DND-41 (cell line): Measurements from ENCODE around the gene DDIAS.

Source experiments
- ATAC-seq: fragments of 200-7000 bp; cut with Tn5 transposase; 3 replicates; pipeline ENCODE4 v1.9.1; 2021; ENCODE audit warnings: low read depth; ENCODE audit not compliant: insufficient read depth
- DNase-seq: peaks from one replicate; pipeline ENCODE4 v3.0.0-alpha.2; 2020
- H2AFZ ChIP-seq: 2 replicates; pipeline ENCODE4 v1.6.0; 2012; ENCODE audit warnings: low read depth, low read length
- H3K27ac ChIP-seq: 2 replicates; pipeline ENCODE4 v1.5.1; 2012; ENCODE audit warnings: low read length, inconsistent platforms
- H3K27me3 ChIP-seq: fragments of 200-600 bp; sonication (generic); 2 replicates; pipeline ENCODE4 v1.6.0; 2012; ENCODE audit warnings: low read length, mild to moderate bottlenecking, inconsistent platforms; ENCODE audit not compliant: insufficient read depth, poor library complexity
- H3K36me3 ChIP-seq: 2 replicates; pipeline ENCODE4 v1.5.1; 2012; ENCODE audit warnings: low read length, inconsistent platforms; ENCODE audit not compliant: insufficient read depth
- H3K4me1 ChIP-seq: 2 replicates; pipeline ENCODE4 v1.5.1; 2012; ENCODE audit warnings: mild to moderate bottlenecking, low read length; ENCODE audit not compliant: insufficient read depth
- H3K4me2 ChIP-seq: 2 replicates; pipeline ENCODE4 v1.6.0; 2012; ENCODE audit warnings: mild to moderate bottlenecking, moderate library complexity, low read length, inconsistent platforms; ENCODE audit not compliant: insufficient read depth
- H3K4me3 ChIP-seq, 2 experiments: fragments of 200-600 bp in 1 of 2; shearing (Covaris generic) in 1 of 2; 2 replicates each; pipeline ENCODE4 v1.5.1; 2012 to 2016; ENCODE audit warnings: inconsistent platforms in 2 of 2, low read length in 2 of 2, mild to moderate bottlenecking in 2 of 2, low read depth in 1 of 2, moderate library complexity in 1 of 2
- H3K79me2 ChIP-seq: 2 replicates; pipeline ENCODE4 v1.6.0; 2012; ENCODE audit warnings: low read length, inconsistent platforms; ENCODE audit not compliant: insufficient read depth
- H3K9ac ChIP-seq: 2 replicates; pipeline ENCODE4 v1.6.0; 2012; ENCODE audit warnings: low read depth, mild to moderate bottlenecking, inconsistent platforms, low read length, moderate library complexity
- H3K9me3 ChIP-seq: 2 replicates; pipeline ENCODE4 v1.5.1; 2012; ENCODE audit warnings: low read length, moderate library complexity, mild to moderate bottlenecking, inconsistent platforms; ENCODE audit not compliant: insufficient read depth, severe bottlenecking
- H4K20me1 ChIP-seq: 2 replicates; pipeline ENCODE4 v1.6.0; 2012; ENCODE audit warnings: low read length; ENCODE audit not compliant: insufficient read depth
- CTCF ChIP-seq: IDR thresholded peaks from 2 replicates; pipeline ENCODE4 v1.5.1; 2012; ENCODE audit warnings: borderline replicate concordance, low read length, moderate library complexity, mild to moderate bottlenecking; ENCODE audit not compliant: poor library complexity, severe bottlenecking; ENCODE audit errors: extremely low read depth
- EZH2 ChIP-seq: IDR thresholded peaks from 3 replicates; pipeline ENCODE4 v1.6.1; 2012; ENCODE audit warnings: borderline replicate concordance, low read depth, mild to moderate bottlenecking, moderate library complexity, low read length, inconsistent platforms; ENCODE audit not compliant: severe bottlenecking

The DDIAS gene

GRCh38 chr11:82900277-82901164 lies 1.0 kb upstream of the DDIAS start, which contains the start of gene PRCP:
Gene PRCP, minus strand, starts transcription at chr11:82900430. Its CDS starts 28 bp downstream, at chr11:82900402.
- Histone ChIP-seq H4K20me1 (no peaks in the 10 kb centered on the region), H3K79me2 (no peaks in the 10 kb centered on the region), H3K27me3 (no peaks in the 10 kb centered on the region), H2AFZ (no peak within 1 kb of the TSS), H3K27ac (no peak within 1 kb of the TSS), H3K9me3 (no peaks in the 10 kb centered on the region), H3K9ac (no peak within 1 kb of the TSS), H3K4me3 (no peak within 1 kb of the TSS), H3K4me2 (no peak within 1 kb of the TSS), H3K4me1 (no peaks in the 10 kb centered on the region), H3K36me3 (no peaks in the 10 kb centered on the region)
- TF ChIP-seq CTCF: no peak
- no peak for TF ChIP-seq EZH2
- no peak for DNase-seq
- ATAC-seq: peak; percentile 44; the same call in 1 of the 3 replicates

GRCh38 chr11:82901922-82902485 lies 468 bp downstream of the DDIAS start:
- H3K9ac ChIP-seq: no peak overlapping the region
- no peaks in the 10 kb centered on the region for H3K36me3 ChIP-seq
- TF ChIP-seq EZH2 (no peak), CTCF (no peak)
- H2AFZ ChIP-seq: no peak overlapping the region
- no peak overlapping the region for H3K27ac ChIP-seq
- no peaks in the 10 kb centered on the region for H3K27me3 ChIP-seq
- DNase-seq (no peak), ATAC-seq (no peak)
- no peak overlapping the region for H3K4me2 ChIP-seq
- H3K79me2 ChIP-seq: no peaks in the 10 kb centered on the region
- H3K4me1 ChIP-seq: no peaks in the 10 kb centered on the region
- H4K20me1 ChIP-seq: no peaks in the 10 kb centered on the region
- H3K4me3 ChIP-seq: no peak overlapping the region
- H3K9me3 ChIP-seq: no peaks in the 10 kb centered on the region

GRCh38 chr11:82902880-82903279 lies 1.3 kb downstream of the DDIAS start:
- DNase-seq: no peak
- Histone ChIP-seq H3K27me3 (peaks cover 1% of the 10 kb centered on the region), H3K4me1 (no peaks in the 10 kb centered on the region), H3K4me2 (no peak overlapping the region), H4K20me1 (no peaks in the 10 kb centered on the region), H2AFZ (no peak overlapping the region), H3K36me3 (no peaks in the 10 kb centered on the region), H3K4me3 (no peak overlapping the region), H3K9me3 (no peaks in the 10 kb centered on the region), H3K9ac (no peak overlapping the region), H3K27ac (no peak overlapping the region), H3K79me2 (no peaks in the 10 kb centered on the region)
- TF ChIP-seq CTCF (no peak), EZH2 (no peak)
- no peak for ATAC-seq
